GM23248 (cell line): Measurements from ENCODE around the gene RND1.

Experiments
- EZH2 ChIP-seq: fragments of 200-600 bp; sonication (generic); IDR thresholded peaks from 2 replicates; pipeline ENCODE4 v1.6.1; 2018; ENCODE audit warnings: antibody characterized with exemption, mild to moderate bottlenecking; ENCODE audit not compliant: insufficient read depth, poor library complexity, severe bottlenecking
- EZH2phosphoT487 ChIP-seq: fragments of 200-600 bp; sonication (generic); IDR thresholded peaks from 2 replicates; pipeline ENCODE4 v1.6.1; 2018; ENCODE audit warnings: antibody characterized with exemption, moderate library complexity, mild to moderate bottlenecking, low read depth; ENCODE audit not compliant: insufficient read depth

DNA sequence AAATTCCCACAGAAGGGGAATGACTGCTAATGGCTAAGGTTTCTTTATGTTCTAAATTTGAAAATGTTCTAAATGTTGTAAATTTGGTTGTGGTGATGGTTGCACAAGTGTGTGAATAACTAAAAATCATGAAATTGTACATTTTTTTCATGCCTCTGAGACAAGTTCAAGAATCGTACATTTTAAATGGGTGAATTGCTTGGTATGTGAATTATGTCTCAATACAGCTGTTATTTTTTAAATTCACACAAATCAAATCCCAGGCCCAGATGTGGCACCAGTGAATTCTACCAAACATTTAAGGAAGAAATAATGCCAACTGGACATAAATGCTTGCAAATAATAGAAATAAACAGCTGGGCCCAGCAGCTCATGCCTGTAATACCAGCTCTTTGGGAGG lies 28.6 kb upstream of the RND1 start:
- TF ChIP-seq EZH2 (no peak), EZH2phosphoT487 (no peak)
